GM21825 (cell line): ENCODE results near the gene EML1.

Experiments used
- ATAC-seq: cut with Tn5 transposase; IDR thresholded peaks from one replicate; pipeline ENCODE4 v1.9.1; 2021; ENCODE audit warnings: mild to moderate bottlenecking, moderate library complexity; ENCODE audit not compliant: unreplicated experiment

EML1 gene, protein sequence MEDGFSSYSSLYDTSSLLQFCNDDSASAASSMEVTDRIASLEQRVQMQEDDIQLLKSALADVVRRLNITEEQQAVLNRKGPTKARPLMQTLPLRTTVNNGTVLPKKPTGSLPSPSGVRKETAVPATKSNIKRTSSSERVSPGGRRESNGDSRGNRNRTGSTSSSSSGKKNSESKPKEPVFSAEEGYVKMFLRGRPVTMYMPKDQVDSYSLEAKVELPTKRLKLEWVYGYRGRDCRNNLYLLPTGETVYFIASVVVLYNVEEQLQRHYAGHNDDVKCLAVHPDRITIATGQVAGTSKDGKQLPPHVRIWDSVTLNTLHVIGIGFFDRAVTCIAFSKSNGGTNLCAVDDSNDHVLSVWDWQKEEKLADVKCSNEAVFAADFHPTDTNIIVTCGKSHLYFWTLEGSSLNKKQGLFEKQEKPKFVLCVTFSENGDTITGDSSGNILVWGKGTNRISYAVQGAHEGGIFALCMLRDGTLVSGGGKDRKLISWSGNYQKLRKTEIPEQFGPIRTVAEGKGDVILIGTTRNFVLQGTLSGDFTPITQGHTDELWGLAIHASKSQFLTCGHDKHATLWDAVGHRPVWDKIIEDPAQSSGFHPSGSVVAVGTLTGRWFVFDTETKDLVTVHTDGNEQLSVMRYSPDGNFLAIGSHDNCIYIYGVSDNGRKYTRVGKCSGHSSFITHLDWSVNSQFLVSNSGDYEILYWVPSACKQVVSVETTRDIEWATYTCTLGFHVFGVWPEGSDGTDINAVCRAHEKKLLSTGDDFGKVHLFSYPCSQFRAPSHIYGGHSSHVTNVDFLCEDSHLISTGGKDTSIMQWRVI

DNA sequence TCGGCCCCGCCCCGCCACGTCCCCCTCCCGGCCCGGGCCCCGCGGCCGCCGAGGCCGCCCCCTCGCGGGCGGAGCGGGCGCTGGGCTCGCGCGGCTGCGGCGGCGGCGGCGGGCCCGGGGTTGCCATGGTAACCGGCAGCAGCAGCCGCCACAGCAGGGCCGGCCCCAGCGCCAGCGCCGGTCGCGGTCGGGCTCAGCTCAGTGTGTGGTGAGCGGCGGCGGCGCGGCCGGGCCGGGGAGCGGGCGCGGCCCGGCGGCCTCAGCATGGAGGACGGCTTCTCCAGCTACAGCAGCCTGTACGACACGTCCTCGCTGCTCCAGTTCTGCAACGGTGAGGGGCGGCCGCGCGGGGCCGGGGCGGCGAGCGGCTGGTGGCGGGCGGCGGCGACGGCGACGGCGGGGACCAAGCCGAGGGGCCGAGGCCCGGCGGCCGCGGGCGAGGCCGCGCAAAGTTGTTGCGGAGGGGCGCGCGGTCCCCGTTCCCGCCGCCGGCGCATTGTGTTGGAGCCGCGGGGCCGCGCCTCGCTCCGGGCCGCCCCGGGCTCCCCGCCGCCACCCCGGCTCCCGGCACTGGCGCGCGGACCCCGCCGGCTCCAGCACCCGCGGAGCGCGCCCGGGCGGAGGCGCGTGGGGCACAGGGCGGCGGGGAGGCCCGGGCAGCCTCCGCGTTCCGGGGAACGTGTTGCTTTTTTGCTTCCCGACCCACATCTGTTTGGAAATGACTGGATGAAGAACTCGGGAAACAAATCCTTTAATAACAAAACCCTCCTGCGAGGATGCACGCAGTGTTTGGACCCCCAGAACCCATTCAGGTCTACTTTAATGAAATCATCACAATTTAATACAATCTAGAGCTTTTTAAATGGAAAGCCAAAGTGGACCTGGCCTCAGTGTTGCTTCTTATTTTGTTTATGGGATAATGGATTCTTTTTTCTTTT, at the start of gene EML1:
TSS of gene EML1 (plus strand) at position 201 of the 938 bp plus-strand sequence. CDS start at position 265, 64 bp downstream.
- ATAC-seq = peak; percentile 93

DNA sequence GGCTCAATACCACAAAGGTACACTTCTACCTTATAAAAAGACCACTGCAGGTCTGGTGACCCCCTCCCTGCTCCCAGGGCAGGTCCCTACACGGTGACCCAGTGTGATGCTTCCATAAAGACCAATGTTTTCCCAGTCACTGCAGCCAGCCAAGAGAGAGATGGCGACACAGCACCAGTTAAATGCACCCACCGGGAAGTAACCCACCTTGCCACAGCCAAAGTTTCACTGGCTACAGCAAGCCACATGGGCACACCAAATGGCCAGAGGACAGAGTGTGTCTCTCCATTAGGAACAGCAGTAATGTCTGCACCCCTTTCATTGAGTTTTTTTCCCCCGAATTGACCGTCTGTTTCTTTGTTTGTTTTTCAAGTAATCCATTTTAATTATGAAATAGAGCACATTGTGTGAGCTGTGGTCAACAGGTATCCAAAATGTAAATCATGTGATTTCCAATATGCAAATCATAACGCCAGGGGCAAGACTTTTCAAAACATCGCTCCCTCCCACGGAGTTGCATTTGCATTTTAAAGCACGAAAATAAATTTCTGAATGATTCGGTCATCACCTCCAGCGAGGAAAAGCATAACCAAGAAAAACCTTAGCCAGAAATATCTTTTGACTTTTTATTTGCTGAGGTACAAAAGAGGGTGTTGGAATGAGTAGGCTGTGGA, 48.9 kb upstream of the EML1 start:
- ATAC-seq = no peak

DNA sequence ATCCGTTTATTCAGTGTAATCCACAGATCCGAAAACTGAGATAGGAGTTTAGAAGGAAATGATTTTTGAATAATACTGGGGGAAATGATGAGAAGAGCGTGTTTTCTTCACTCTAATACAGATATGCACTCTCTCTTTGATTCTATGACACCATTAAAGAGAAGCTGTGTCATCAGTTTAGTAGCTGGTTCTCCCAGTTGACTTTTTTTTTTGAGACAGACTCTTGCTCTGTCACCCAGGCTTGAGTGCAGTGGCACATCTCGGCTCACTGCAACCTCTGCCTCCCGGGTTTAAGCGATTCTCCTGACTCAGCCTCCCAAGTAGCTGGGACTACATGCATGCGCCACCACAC, 48.4 kb upstream of the EML1 start:
- no peak for ATAC-seq

DNA sequence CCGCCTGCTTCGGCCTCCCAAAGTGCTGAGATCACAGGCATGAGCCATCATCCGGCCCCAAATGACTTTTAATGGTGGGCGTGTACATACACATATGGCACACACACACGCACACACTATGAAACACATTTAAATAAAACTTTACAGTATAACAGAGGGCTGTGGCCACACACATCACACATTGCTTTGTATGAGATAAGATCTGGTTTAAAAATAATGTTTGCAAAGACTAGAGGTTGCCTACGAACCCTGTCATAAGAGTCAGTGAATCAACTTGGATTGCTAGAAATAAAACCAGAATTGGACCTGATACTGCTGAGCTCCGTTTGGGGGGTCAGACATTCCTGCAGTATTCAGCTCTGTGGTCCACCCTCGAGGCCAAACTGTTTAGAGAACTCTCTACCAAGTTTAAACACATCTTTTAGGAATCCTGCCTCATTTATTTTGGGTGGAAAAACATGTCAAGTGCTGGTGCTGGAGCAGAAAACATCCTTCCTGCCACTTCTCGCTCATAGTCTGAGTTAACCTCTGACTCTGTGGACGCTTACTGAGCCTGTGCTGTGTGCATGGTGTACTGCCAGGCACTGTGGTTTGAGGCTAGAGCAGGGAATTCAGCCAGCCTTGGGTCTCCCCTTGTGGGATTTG, 47.8 kb upstream of the EML1 start:
- no peak for ATAC-seq

DNA sequence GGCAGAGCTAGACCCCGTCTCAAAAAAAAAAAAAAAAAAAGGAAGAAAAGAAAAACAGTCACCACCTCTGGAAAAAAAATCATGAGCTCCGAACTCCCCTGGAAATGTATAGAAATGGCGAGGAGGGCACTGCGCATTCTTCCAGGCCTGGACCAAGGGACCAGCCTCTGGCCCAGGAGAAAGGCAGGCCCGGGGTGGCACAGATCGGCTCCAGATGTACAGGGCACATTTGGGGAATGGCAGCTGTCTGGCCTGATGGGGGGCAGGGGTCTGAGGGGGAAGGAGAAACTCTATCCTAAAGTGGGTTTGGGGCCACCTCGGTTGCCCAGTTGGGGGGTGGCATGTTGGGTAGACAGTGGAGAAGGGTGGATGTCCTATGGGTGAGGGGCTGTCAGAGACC, 46.0 kb upstream of the EML1 start:
- no peak for ATAC-seq

DNA sequence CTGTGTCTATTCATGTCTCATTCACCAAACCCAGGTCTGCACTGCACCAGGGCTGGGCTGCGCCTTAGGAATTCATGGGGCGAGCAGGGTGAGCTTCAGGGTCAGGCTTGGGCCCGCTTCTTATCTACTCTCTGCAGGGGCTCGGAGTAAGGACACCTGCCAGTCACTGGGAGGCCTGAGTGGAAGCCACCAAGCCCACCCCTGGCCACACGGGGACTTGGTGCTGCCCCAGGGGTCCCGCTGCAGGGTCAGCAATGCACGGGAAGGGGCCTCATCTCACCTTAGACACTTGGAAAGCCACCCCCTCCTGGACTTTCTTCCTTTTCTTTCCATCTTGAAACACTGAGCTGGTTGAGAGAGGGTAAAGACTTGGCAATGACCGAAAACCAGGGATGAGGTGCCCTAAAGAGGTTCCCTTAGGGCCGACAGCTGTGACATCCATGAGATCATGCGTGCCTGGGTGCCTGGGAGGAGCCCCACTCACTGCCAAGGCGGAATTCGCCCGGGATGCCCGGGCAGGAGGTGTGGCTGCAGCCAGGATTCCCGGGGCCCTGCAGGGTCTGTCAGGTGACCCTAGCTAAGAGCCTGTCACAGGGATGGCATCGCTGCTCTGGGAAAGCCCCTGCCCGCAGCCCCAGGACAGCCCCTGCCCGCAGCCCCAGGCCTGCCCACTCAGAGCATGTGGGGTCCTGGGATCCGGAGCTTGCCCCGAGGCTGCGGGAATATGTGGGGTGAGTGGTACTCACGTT, 45.5 kb upstream of the EML1 start:
- ATAC-seq = no peak

DNA sequence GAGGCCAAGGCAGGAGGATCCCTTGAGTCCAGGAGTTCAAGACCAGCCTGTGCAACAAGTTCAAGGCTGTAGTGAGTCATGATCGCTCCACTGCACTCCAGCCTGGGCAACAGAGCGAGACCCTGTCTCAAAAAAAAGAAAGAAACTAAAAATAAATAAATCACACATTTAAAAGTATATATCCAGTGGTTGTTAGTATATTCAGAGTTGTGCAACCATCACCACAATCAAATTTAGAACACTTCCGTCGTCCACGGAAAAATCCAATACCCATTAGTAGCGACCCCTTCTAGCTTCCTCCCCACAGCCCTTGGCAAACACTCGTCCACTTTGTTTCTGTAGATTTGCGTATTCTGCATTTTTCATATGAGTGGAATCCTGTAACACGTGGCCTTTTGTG, 44.7 kb upstream of the EML1 start:
- ATAC-seq = no peak

DNA sequence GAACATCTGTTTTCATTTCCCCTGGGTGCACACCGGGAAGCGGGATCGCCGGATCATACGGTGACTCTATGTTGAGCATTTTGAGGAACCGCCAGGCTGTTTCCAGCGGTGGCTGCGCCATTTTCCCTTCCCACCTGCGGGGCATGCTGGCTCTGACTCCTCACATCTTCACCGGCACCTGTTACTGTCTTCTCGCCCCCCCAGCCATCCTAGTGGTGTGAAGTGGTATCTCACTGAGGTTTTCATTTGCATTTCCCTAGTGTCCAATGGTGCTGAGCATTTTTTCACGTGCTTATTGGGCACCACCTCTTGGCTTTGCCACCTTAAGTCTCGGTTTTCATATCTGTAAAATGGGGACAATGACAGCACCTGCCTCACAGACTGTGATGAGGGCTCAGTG, 44.1 kb upstream of the EML1 start:
- ATAC-seq = no peak

DNA sequence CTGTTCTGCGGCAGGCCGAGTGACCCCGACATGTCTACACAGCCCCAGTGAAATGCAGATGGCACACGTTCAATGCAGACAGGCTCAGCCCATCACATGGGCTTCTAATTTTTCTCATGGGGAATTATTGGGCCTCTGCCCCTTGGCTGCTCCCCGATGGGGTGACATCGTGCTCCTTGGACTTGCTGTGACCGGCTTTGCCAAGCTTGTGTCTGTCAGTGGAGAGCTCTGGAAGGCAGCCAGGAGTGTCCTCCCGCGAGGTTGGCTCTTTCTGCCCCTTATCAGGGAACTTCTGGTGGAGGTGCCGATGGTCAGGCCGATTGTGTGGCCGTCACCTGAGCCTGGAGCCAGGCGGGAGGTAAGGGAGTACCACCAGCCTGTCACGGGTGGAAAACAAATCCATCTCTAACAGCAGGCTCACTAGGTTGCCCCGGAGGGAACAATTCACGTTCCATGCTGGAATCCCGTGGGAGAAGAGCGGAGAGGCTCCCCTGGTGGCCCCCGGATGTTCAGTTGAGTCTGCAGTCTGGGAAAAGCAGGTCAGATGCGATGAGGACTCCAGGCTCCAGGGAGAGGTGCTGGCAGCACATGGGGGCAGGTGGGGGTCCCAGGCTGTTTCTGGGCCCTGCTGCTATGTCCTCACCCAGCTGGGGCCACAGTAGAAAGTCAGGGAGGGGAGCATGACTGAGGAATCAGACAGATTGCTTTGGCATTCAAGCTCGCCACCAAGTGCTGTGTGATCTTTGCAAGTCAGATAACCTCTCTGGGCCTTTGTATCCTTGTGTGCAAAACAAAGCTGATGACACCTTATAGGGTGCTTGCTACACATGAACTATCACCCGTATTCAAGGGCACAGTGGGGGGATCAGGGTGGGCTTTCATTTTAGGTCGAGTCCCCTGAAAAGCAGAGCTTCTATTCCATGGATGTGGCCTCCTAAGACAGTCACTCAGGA, 43.2 kb upstream of the EML1 start:
- no peak for ATAC-seq

DNA sequence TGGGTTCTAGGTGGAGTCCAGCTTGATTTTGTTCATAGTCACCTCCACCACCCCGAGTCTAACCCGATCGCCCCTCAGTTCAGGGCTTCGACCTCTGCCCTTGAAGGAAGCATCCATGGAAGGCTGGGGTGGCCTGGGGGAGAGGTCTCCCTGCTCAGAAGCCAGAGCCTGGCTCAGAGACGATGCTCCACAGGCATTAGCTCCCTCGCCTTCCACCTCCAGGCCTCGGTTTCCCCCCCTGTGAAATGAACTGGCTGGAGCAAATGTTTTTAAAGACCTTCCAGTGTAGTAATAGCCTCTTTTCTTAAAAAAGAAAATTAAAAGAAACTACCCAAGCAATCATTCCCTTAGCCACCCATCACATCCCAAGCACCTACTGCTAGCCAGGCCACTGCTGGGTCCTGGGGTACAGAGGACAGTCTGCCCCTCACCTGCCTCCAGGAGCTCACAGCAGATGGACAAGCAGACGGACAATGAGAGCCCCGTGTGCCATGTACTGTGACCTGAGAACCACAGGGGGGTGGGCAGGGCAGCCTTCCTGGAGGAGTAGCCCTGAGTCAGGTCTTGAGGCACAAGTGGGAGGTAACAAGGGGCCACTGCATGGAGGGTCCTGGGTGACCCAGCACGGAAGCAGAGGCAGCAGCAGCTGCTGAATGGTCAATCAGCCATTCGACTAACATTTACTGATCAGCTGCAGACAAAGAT, 42.3 kb upstream of the EML1 start:
- no peak for ATAC-seq

DNA sequence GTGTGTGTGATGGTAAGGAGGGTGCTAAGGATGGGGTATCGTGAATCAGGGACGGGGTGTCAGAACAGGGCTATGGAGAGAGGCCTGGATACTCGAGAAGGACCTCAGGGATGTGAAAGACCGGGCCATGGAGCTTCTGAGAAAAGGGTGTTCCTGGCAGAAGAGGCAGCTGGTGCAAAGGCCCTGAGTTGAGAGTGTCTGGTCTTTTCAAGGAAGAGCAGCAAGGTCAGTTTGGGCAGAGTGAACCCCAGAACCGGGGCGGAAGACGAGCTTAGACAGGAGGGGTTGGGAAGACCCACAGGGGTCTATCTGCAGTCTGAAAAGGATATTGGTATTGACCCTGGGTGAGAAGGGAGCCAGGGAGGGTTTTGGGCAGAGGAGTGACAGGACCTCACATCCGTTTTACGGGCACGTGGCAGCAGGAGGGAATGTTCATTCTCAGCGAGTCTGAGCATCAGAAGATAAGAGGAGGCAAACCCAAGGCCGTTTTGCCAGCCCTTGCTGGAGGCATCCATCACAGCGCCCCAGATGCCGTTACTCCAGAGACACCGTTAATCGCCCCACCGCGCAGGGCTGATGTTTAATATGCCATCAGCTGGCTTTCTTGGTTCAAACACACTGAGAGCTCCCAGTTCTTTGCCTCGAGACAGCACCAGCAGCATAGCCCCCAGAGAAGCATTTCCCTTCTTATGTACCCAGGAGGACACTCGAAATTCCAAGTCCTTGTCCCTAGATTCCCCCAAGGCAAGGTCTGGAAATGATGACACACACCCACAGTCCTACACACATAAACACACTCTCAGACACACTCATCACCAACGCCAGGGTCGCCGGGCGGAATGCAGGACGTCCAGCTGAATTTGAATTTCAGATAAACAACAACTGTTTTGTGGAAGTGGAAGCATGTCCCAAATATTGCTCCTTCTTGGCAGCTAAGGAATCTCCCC, 41.4 kb upstream of the EML1 start:
- no peak for ATAC-seq

DNA sequence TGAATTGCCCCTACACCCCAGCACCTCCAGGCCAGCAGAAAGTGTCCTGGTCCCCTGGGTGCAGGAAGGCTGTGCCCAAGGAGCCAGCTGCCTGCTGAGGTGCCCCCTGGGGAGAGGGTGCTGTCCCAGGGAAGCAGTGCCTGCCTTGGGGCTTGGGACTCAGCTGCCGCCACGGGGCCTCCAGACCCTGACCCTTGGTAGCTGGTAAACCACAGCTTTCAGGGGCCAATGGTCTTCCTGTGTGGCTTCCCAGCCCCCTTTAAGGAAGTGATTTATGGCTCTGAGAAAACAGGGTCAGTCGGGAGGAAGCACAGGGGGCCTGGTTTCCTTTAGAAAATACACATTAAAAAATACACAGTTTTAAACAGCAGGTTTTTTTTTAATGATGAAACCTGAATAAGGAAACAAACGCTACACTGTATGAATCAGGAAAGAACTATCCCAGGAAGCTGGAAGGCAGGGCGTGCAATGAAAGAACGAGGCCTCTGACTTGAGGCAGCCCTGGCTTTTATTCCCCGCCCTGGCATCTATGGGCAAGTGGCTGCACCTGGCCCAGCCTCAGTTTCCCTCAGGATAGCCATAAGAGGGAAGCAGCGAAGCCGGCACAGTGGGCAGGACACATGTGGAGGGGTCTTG, 40.6 kb upstream of the EML1 start:
- ATAC-seq = no peak

DNA sequence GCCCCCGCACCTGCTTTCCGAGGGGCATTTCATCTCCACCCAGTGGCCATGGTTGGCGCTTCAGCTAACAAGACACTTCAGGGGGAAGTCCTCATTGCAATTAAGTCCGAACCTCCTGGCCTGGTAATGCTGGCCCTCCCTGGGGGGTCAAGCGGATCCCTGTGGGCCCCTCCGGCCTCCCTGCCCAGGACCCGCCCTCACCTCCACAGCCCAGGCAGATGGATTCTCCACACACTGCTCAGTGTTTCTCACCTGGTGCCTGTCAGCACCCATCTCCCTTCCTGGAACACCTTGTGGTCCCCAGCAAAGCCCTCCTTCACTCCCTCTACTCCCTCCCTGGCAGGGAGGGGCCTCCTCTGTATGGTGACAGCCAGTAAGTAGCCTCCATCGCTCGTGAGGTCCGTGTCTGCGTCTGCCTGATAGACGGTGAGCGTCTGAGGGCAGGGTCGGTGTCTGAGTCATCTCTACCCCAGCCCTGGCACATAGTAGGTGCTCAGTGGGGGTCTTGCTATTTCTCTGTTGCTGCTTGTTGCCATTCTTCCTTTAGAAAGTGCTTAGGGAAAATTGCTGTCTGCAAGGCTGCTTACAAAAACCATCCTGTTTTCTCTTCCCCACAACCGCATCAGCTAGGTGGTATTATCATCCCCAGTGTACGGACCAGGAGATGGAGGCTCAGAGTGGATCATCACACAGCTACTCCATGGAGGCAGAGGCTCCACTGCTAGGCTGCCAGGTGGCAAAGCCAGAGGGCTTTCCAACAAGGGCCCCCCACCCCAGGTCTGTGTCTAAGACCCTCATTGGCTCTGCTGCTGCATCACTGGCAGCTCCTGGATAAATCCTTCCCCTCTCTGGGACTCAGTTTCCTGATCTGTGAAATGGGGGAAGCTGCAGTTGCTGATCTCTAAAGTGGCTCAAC, 39.7 kb upstream of the EML1 start:
- ATAC-seq = no peak

DNA sequence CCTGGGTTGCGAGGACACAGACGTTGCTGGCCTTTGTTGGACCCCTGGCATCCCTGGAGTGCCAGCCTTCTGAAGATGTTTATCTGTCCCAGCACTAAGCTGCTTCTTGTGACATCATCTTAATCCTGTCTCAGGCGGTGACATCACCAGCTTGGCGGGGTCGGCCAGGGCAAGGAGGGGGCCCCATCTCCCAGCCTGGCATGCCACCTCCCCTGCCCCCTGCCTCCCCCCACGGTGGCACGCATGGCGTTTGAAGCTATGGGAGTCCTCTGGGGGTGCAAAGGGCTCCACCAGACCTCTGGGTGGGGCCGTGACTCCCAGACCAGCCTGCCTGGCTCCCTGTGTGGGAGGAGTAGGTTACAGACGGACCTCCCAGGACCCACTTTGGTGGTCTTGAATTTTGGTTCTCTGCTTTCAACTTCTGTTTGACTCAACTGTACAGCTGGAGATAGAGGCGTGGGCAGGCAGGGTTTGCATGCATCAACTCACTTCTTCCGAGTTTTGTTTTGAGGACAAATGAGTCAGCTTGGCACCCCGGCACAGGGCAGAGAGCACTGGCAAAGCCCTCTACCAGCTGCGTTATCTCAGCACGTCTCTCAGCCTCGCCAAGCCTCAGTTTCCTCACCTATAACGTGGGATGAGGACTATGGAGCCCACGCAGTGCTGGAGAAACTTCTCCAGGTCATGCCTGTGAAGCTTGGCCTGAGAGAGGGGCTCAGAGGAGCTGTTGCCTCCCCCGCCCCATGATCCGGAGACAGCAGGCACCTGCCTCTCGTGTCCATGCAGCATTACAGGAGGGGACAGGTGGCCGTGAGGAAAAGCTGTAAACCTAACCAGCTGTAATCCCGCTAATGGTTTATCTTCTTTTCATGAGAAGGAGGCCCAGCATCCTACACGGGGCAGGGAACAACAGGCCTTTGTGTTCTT, 38.8 kb upstream of the EML1 start:
- ATAC-seq = no peak
